Panc1 (cell line): Measurements from ENCODE around the gene EPOP. TPM values are rescaled to one million over a fixed set of nuclear protein-coding genes. Genes with fewer than 3 reads are reported as not detected.
A peak's percentile ranks its signal among the peaks of the same experiment; 100 is the strongest.

Experiments used
- ATAC-seq: fragments of 200-7000 bp; cut with Tn5 transposase; 2 replicates; pipeline ENCODE4 v1.9.1; 2020; ENCODE audit warnings: mild to moderate bottlenecking, moderate library complexity
- Bru-seq: library from RNA; stranded (reverse); fragments of 400-500 nt; gene quantifications from one replicate; lab custom pipeline; 2021; lab: Mats Ljungman, UMichigan
- BruChase-seq, 2 experiments: library from RNA; stranded (reverse); fragments of 400-500 nt; gene quantifications; one replicate each; lab custom pipeline; 2021; lab: Mats Ljungman, UMichigan
- BruUV-seq: library from RNA; stranded (reverse); fragments of 400-500 nt; replicated peaks from 2 replicates; lab custom pipeline; 2021; lab: Mats Ljungman, UMichigan
- CTCF ChIA-PET: fragments of 300-600 bp; sonication (Branson Sonifier 250); formaldehyde crosslinking; loops from one replicate; lab custom pipeline; 2022; ENCODE audit warnings: antibody characterized with exemption; lab: Charles Lee
- POLR2A ChIA-PET: fragments of 300-600 bp; sonication (Branson Sonifier 250); formaldehyde crosslinking; loops from one replicate; lab custom pipeline; 2022; ENCODE audit warnings: antibody characterized with exemption; lab: Charles Lee
- DNase-seq: peaks from one replicate; pipeline ENCODE4 v3.0.0-alpha.2; 2010; ENCODE audit warnings: low read depth, low spot score
- H3K27ac ChIP-seq: 2 replicates; pipeline ENCODE4 v1.5.1; 2011; ENCODE audit warnings: mild to moderate bottlenecking, low read length, inconsistent platforms
- H3K27me3 ChIP-seq: fragments of 200-500 bp; sonication (Bioruptor generic); 2 replicates; pipeline ENCODE4 v1.6.0; 2014; ENCODE audit warnings: low read length, inconsistent platforms; ENCODE audit not compliant: control insufficient read depth, insufficient read depth
- H3K36me3 ChIP-seq: fragments of 200-500 bp; sonication (Bioruptor generic); 2 replicates; pipeline ENCODE4 v1.5.1; 2014; ENCODE audit warnings: inconsistent platforms, mild to moderate bottlenecking, low read length, moderate library complexity; ENCODE audit not compliant: control insufficient read depth, insufficient read depth
- H3K4me1 ChIP-seq: 2 replicates; pipeline ENCODE4 v1.5.1; 2011; ENCODE audit warnings: inconsistent platforms, mild to moderate bottlenecking, low read length, moderate library complexity; ENCODE audit not compliant: control insufficient read depth, insufficient read depth
- H3K4me3 ChIP-seq, 2 experiments: 2 replicates each; pipeline ENCODE4 v1.5.1; 2011 to 2012; ENCODE audit warnings: low read depth in 2 of 2, low read length in 2 of 2, mild to moderate bottlenecking in 2 of 2, inconsistent platforms in 1 of 2, moderate library complexity in 1 of 2
- H3K9me3 ChIP-seq: fragments of 200-500 bp; sonication (Bioruptor generic); 2 replicates; pipeline ENCODE4 v1.5.1; 2014; ENCODE audit warnings: low read depth, mild to moderate bottlenecking, inconsistent platforms, low read length, moderate library complexity; ENCODE audit not compliant: control insufficient read depth, insufficient read depth
- POLR2AphosphoS5 ChIP-seq: IDR thresholded peaks from 2 replicates; pipeline ENCODE4 v1.6.1; 2012; ENCODE audit warnings: mild to moderate bottlenecking, low read depth, low read length, moderate library complexity
- SIN3A ChIP-seq: IDR thresholded peaks from 2 replicates; pipeline ENCODE4 v1.6.1; 2012; ENCODE audit warnings: low read depth, mild to moderate bottlenecking, low read length, moderate library complexity, borderline replicate concordance; ENCODE audit not compliant: insufficient read depth
- TCF7L2 ChIP-seq: IDR thresholded peaks from 2 replicates; pipeline ENCODE4 v1.6.1; 2011; ENCODE audit warnings: mild to moderate bottlenecking, low read depth, low read length, inconsistent platforms
- in situ Hi-C: cut with HindIII; loops from 2 replicates; pipeline ENCODE4 v1.10.0; 2016; ENCODE audit warnings: low sequenced_read_pairs, low pct_unique_long_range_greater_than_20kb
- intact Hi-C: fragments of 100-400 bp; cut with micrococcal nuclease; formaldehyde crosslinking; loops from one replicate; pipeline ENCODE4 v1.10.0; 2022; ENCODE audit not compliant: unreplicated experiment
- long read RNA-seq: library from polyadenylated mRNA; unstranded; transcript quantifications from one replicate; pipeline ENCODE4 v2.0.0, GENCODE V29; 2021; ENCODE audit not compliant: unreplicated experiment
- polyA plus RNA-seq: library from polyadenylated mRNA; unstranded; fragments of >200 nt; gene quantifications from one replicate; pipeline ENCODE4 v1.2.1, GENCODE V29; 2012; ENCODE audit warnings: missing spikeins; ENCODE audit not compliant: insufficient read length
- total RNA-seq: library from RNA; stranded (reverse); gene quantifications from one replicate; pipeline ENCODE4 v1.2.1, GENCODE V29; 2021; ENCODE audit not compliant: unreplicated experiment
- TF ChIP-seq, protein P1 (sequence below): fragments of 450-650 bp; IDR thresholded peaks from 2 replicates; pipeline ENCODE4 v1.5.1; 2017; ENCODE audit warnings: mild to moderate bottlenecking
- TF ChIP-seq, protein P2 (sequence below), 2 experiments: IDR thresholded peaks; 2 replicates each; pipeline ENCODE4 v1.6.1; 2011 to 2012; ENCODE audit warnings: low read depth in 2 of 2, control low read depth in 1 of 2, low read length in 1 of 2, mild to moderate bottlenecking in 1 of 2, moderate library complexity in 1 of 2; ENCODE audit not compliant: insufficient read depth in 1 of 2

The EPOP gene
- total RNA-seq, result 19.9 TPM
- polyA plus RNA-seq, result 10.3 TPM
- percentile 58 among the genes with signal in this experiment for Bru-seq, nascent RNA
- percentile 93 among the genes with signal in this experiment for BruChase-seq, experiment 1, labeled RNA remaining after a 2-hour chase
- BruChase-seq, experiment 2, labeled RNA remaining after a 6-hour chase, result percentile 93 among the genes with signal in this experiment
- long read RNA-seq, transcript EPOP-201 (1 exons, 3,719 nt), result major isoform, 21 of 21 reads
- long read RNA-seq, partial matches to known transcripts, result 0 of 21 reads
- long read RNA-seq, other reads (novel, unspliced or antisense), result 0 of 21 reads

- intact Hi-C loops (loop anchor here (5.0 kb wide), 1 partner anchor 57 kb away; the partner anchor contains the start of gene CISD3), in situ Hi-C loops (no loop called here)
- Histone ChIP-seq H3K27ac (peak within 1 kb of the TSS; percentile 73), H3K27me3 (no peaks in the 10 kb centered on the region), H3K4me3 (peak within 1 kb of the TSS; percentile 59 to 62), H3K9me3 (no peaks in the 10 kb centered on the region), H3K4me1 (peaks cover 10% of the 10 kb centered on the region), H3K36me3 (no peaks in the 10 kb centered on the region)
- ChIA-PET POLR2A (interaction anchor here (0.6 kb wide), 1 partner anchor 71 kb away, joined by 3 read pairs; no protein-coding TSS in a partner anchor), CTCF (interaction anchor here (0.6 to 1.1 kb wide), 2 partner anchors 59 to 142 kb away, joined by 6 read pairs; no protein-coding TSS in a partner anchor)
- no TSS peak for BruUV-seq
- DNase-seq (no peak), ATAC-seq (peak; percentile 88)
- 0 out of 2 replicates have a peak, but pooled peaks have one; percentile 60 for TF ChIP-seq SIN3A
- peak; percentile 42; the same call in 1 of the 2 replicates for TF ChIP-seq POLR2AphosphoS5
- TF ChIP-seq, protein P1, sequence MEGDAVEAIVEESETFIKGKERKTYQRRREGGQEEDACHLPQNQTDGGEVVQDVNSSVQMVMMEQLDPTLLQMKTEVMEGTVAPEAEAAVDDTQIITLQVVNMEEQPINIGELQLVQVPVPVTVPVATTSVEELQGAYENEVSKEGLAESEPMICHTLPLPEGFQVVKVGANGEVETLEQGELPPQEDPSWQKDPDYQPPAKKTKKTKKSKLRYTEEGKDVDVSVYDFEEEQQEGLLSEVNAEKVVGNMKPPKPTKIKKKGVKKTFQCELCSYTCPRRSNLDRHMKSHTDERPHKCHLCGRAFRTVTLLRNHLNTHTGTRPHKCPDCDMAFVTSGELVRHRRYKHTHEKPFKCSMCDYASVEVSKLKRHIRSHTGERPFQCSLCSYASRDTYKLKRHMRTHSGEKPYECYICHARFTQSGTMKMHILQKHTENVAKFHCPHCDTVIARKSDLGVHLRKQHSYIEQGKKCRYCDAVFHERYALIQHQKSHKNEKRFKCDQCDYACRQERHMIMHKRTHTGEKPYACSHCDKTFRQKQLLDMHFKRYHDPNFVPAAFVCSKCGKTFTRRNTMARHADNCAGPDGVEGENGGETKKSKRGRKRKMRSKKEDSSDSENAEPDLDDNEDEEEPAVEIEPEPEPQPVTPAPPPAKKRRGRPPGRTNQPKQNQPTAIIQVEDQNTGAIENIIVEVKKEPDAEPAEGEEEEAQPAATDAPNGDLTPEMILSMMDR, result no peak
Measured at GRCh38 chr17:38674749-38675615, at the start of gene EPOP. Gene EPOP, minus strand, starts transcription at chr17:38674957. Its CDS starts 462 bp downstream, at chr17:38674495.

DNA sequence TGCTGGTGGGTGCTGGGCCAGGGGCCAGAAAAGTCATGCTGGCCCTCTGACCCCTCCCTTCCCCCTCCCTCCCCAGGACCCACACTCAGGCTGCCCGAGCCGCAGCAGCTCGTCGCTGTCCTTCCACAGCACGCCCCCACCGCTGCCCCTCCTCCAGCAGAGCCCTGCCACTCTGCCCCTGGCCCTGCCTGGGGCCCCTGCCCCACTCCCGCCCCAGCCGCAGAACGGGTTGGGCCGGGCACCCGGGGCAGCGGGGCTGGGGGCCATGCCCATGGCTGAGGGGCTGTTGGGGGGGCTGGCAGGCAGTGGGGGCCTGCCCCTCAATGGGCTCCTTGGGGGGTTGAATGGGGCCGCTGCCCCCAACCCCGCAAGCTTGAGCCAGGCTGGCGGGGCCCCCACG lies 47.0 kb upstream of the EPOP start:
- CTCF ChIA-PET, result no interaction called here
- in situ Hi-C loops, result no loop called here

More for the DNA sequence above, 47.0 kb upstream of the EPOP start:
- DNase-seq, result no peak
- no peak overlapping the region for H3K27ac ChIP-seq
- H3K9me3 ChIP-seq, result no peaks in the 10 kb centered on the region
- H3K27me3 ChIP-seq, result no peaks in the 10 kb centered on the region
- no peak for ATAC-seq
- intact Hi-C loops, result no loop called here
- no TSS peak for BruUV-seq
- POLR2A ChIA-PET, result no interaction called here
- H3K4me3 ChIP-seq, result no peak overlapping the region
- no peak for TF ChIP-seq POLR2AphosphoS5
- TF ChIP-seq, protein P1, result no peak
- TF ChIP-seq TCF7L2, result no peak
- TF ChIP-seq SIN3A, result no peak
- TF ChIP-seq, protein P2, sequence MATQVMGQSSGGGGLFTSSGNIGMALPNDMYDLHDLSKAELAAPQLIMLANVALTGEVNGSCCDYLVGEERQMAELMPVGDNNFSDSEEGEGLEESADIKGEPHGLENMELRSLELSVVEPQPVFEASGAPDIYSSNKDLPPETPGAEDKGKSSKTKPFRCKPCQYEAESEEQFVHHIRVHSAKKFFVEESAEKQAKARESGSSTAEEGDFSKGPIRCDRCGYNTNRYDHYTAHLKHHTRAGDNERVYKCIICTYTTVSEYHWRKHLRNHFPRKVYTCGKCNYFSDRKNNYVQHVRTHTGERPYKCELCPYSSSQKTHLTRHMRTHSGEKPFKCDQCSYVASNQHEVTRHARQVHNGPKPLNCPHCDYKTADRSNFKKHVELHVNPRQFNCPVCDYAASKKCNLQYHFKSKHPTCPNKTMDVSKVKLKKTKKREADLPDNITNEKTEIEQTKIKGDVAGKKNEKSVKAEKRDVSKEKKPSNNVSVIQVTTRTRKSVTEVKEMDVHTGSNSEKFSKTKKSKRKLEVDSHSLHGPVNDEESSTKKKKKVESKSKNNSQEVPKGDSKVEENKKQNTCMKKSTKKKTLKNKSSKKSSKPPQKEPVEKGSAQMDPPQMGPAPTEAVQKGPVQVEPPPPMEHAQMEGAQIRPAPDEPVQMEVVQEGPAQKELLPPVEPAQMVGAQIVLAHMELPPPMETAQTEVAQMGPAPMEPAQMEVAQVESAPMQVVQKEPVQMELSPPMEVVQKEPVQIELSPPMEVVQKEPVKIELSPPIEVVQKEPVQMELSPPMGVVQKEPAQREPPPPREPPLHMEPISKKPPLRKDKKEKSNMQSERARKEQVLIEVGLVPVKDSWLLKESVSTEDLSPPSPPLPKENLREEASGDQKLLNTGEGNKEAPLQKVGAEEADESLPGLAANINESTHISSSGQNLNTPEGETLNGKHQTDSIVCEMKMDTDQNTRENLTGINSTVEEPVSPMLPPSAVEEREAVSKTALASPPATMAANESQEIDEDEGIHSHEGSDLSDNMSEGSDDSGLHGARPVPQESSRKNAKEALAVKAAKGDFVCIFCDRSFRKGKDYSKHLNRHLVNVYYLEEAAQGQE (IDR thresholded peaks at IDR 0.05; ENCODE audit: insufficient read depth in 1 of 2, low read depth in 2 of 2, low read length in 1 of 2), result no peak
- H3K36me3 ChIP-seq, result no peaks in the 10 kb centered on the region
- no peaks in the 10 kb centered on the region for H3K4me1 ChIP-seq
